Transverse colon (tissue), 4 donors: ENCODE results near the gene SUGCT. TPM values are rescaled to one million over a fixed set of nuclear protein-coding genes. Genes with fewer than 3 reads are reported as not detected.
"Not testable (repeated sequence)": the region's sequence is repeated elsewhere in the genome, so short reads cannot be mapped to it uniquely, and the experiment has no call there.

Experiments used
- DNase-seq: peaks from one replicate; pipeline ENCODE4 v3.0.0-alpha.2; 2019
- H3K27ac ChIP-seq, 4 donors: fragments of 200-600 bp; sonication (generic); 2 replicates each; pipeline ENCODE4 v1.5.1; 2016 to 2018; ENCODE audit warnings: inconsistent platforms in 4 of 4
- H3K27me3 ChIP-seq: fragments of 200-600 bp; sonication (generic); 2 replicates; pipeline ENCODE4 v1.5.1; 2017; ENCODE audit warnings: inconsistent platforms
- H3K36me3 ChIP-seq, 4 donors: fragments of 200-600 bp; sonication (generic); 2 replicates each; pipeline ENCODE4 v1.5.1; 2017 to 2019; ENCODE audit warnings: inconsistent platforms in 4 of 4
- H3K4me1 ChIP-seq, 4 donors: fragments of 200-600 bp; sonication (generic); 2 replicates each; pipeline ENCODE4 v1.5.1; 2017 to 2020; ENCODE audit warnings: inconsistent platforms in 4 of 4
- H3K4me3 ChIP-seq, 4 donors: fragments of 200-600 bp; sonication (generic); 1 replicate in 1 of 4; 2 replicates in 3 of 4; pipeline versions ENCODE4 v1.5.1 to v1.6.1; 2017 to 2019; ENCODE audit warnings: inconsistent platforms in 4 of 4
- H3K9me3 ChIP-seq, 2 donors: fragments of 200-600 bp; sonication (generic); 2 replicates each; pipeline ENCODE4 v1.5.1; 2017 to 2019; ENCODE audit warnings: inconsistent platforms in 2 of 2
- EP300 ChIP-seq: sonication (generic); formaldehyde crosslinking; IDR thresholded peaks from one replicate; pipeline ENCODE4 v1.6.1; 2017; ENCODE audit warnings: antibody characterized with exemption, low read depth
- POLR2A ChIP-seq: fragments of 450-650 bp; IDR thresholded peaks from one replicate; pipeline ENCODE4 v1.6.1; 2016; ENCODE audit warnings: antibody characterized with exemption, mild to moderate bottlenecking, moderate library complexity
- POLR2AphosphoS5 ChIP-seq, 3 donors: sonication (generic); formaldehyde crosslinking; IDR thresholded peaks; one replicate each; pipeline ENCODE4 v1.6.1; 2016; ENCODE audit warnings: antibody characterized with exemption in 3 of 3
- WGBS, 2 donors: methylation state at CpG; one replicate each; pipeline ENCODE4 v1.1.5; 2018; ENCODE audit warnings: low coverage in 1 of 2; 5-methylcytosine and 5-hydroxymethylcytosine counted together
- in situ Hi-C, 4 donors: fragments of 200-750 bp; cut with MboI; loops; one replicate each; pipeline versions ENCODE4 v1.15.0 to v1.15.1; 2017; ENCODE audit warnings: low sequenced_read_pairs in 3 of 4, low pct_ligation_motif_present in 1 of 4, low pct_unique_long_range_greater_than_20kb in 1 of 4
- intact Hi-C: fragments of 100-400 bp; cut with DNase I; formaldehyde crosslinking; loops from one replicate; pipeline ENCODE4 v1.15.1; 2023; ENCODE audit warnings: low total_unique reads
- total RNA-seq, 4 donors: library from RNA; depleted of rRNA; stranded (reverse); fragments of >200 nt; gene quantifications; one replicate each; pipeline ENCODE4 v1.1.0, GENCODE V29; 2016
- TF ChIP-seq, protein P1 (sequence below), 5 experiments: fragments of 200-600 bp in 3 of 5; fragments of 450-650 bp in 2 of 5; sonication (generic) in 3 of 5; IDR thresholded peaks; 1 replicate in 2 of 5; 2 replicates in 3 of 5; pipeline ENCODE4 v1.5.1; 2016 to 2017; ENCODE audit warnings: antibody characterized with exemption in 5 of 5, inconsistent platforms in 3 of 5, mild to moderate bottlenecking in 2 of 5, moderate library complexity in 1 of 5

Gene SUGCT
- total RNA-seq, 4 donors from 2014 or later, result 2.6 to 44.5 (median 15.9) TPM

DNA sequence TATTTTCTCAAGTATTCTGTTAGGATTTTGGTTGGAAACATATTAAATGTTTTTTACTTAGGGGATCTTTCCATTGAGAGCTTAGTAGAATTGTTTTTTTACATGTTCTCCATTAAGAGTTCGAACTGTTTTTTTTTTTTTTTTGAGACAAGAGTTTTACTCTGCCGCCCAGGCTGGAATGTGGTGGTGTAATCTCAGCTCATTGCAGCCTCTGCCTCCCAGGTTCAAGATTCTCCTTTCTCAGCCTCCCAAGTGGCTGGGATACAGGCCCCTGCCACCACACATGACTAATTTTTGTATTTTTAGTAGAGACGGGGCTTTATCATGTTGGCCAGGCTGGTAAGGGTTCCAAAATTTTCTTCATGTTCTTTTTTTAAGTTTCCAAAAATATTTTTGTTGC, 33.6 kb upstream of the SUGCT start:
- in situ Hi-C loops, result no loop called here
- 80 to 87% methylated on average over 1 to 3 of the region's 3 CpGs for WGBS, 2 donors

DNA sequence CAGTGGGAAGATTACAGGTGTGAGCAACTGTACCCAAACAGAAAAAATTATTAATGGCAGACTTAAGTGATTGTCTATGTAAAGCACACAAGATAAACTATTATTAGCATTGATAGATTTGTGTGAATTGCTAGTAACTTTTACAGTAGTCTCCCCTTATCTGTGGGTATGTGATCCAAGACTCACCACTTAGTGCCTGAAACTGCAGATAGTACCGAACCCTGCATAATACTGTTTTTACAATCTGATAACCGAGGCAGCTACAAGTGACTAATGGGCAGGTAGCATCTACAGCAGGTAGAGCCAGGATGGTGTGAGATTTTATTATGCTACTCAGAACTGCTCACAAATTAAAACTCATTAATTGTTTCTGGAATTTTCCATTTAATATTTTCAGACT, 31.9 kb upstream of the SUGCT start:
- intact Hi-C loops (no loop called here), in situ Hi-C loops (no loop called here)
- no peaks in the 10 kb centered on the region for H3K9me3 ChIP-seq
- 88 to 100% methylated on average over 2 of the region's 2 CpGs for WGBS, 2 donors
- H3K27me3 ChIP-seq, result no peaks in the 10 kb centered on the region
- no peak overlapping the region for H3K4me3 ChIP-seq
- DNase-seq, result no peak
- no peak overlapping the region for H3K27ac ChIP-seq
- no peaks in the 10 kb centered on the region for H3K36me3 ChIP-seq
- TF ChIP-seq, protein P1, sequence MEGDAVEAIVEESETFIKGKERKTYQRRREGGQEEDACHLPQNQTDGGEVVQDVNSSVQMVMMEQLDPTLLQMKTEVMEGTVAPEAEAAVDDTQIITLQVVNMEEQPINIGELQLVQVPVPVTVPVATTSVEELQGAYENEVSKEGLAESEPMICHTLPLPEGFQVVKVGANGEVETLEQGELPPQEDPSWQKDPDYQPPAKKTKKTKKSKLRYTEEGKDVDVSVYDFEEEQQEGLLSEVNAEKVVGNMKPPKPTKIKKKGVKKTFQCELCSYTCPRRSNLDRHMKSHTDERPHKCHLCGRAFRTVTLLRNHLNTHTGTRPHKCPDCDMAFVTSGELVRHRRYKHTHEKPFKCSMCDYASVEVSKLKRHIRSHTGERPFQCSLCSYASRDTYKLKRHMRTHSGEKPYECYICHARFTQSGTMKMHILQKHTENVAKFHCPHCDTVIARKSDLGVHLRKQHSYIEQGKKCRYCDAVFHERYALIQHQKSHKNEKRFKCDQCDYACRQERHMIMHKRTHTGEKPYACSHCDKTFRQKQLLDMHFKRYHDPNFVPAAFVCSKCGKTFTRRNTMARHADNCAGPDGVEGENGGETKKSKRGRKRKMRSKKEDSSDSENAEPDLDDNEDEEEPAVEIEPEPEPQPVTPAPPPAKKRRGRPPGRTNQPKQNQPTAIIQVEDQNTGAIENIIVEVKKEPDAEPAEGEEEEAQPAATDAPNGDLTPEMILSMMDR (IDR thresholded peaks at IDR 0.05), result no peak
- no peak for TF ChIP-seq POLR2AphosphoS5 (IDR thresholded peaks at IDR 0.05)
- TF ChIP-seq EP300, result no peak
- TF ChIP-seq POLR2A, result no peak
- peaks cover 0 to 5% (median 2%) of the 10 kb centered on the region in 4 donors for H3K4me1 ChIP-seq

More for the DNA sequence above, 33.6 kb upstream of the SUGCT start:
- Histone ChIP-seq H3K9me3 (no peaks in the 10 kb centered on the region), H3K27me3 (no peaks in the 10 kb centered on the region), H3K36me3 (no peaks in the 10 kb centered on the region), H3K4me1 (peaks cover 0 to 5% (median 2%) of the 10 kb centered on the region in 4 donors), H3K4me3 (no peak overlapping the region), H3K27ac (no peak overlapping the region)
- intact Hi-C loops, result no loop called here
- DNase-seq, result no peak
- no peak for TF ChIP-seq POLR2A
- TF ChIP-seq EP300, result no peak
- TF ChIP-seq, protein P1 (IDR thresholded peaks at IDR 0.05), result no peak
- no peak for TF ChIP-seq POLR2AphosphoS5 (IDR thresholded peaks at IDR 0.05)

DNA sequence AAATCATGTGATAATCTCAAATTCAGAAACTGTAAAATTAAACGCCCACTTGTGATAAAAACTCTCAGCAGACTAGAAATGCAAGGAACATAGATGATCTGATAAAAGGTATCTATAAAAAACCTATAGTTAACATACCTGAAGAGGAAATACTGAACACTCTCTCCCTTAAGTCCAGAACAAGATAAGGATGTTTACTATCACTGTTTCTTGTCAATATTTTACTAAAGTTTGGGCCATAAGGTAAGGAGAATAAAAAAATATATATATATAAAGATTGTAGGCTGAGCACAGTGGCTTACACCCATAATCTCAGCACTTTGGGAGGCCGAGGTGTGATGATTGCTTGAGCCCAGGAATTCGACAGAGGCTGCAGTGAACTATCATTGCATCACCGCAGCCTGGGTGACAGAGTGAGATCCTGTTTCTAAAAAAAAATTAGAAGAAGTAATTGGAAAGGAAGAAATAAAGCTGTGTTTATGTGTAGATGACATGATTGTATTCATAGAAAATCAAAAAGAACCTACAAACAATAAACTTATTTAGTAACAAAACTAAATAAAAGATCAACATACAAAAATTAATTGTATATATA, 28.8 kb upstream of the SUGCT start:
- Histone ChIP-seq H3K4me1 (peaks cover 0 to 5% (median 2%) of the 10 kb centered on the region in 4 donors), H3K27me3 (no peaks in the 10 kb centered on the region), H3K4me3 (no peak overlapping the region), H3K36me3 (no peaks in the 10 kb centered on the region), H3K9me3 (no peaks in the 10 kb centered on the region), H3K27ac (no peak overlapping the region)
- in situ Hi-C loops, result no loop called here
- intact Hi-C loops, result no loop called here
- 38 to 45% methylated on average over 4 of the region's 4 CpGs for WGBS, 2 donors
- no peak for DNase-seq
- no peak for TF ChIP-seq EP300
- TF ChIP-seq POLR2AphosphoS5 (IDR thresholded peaks at IDR 0.05), result no peak
- TF ChIP-seq, protein P1 (IDR thresholded peaks at IDR 0.05), result no peak
- no peak for TF ChIP-seq POLR2A

DNA sequence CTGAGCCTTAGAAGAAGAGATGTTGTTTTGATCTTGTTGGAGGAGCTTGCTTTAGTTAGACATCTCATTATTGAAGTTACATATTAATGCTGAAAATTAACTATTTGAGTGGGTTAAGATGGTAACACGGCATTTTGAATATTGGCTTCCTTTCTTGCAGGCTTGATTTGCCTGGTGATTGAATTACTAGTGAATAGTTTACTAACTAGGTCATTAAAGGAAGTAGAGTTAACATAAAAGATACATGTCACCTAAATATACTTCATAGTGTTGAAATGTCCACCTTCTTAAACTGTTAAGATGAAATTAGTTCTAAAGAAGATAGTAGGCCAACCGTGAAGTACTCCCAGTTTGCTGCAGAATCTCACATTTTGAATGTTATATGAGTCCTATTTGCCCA, 18.9 kb upstream of the SUGCT start:
- Histone ChIP-seq H3K27me3 (no peaks in the 10 kb centered on the region), H3K27ac (no peak overlapping the region), H3K36me3 (no peaks in the 10 kb centered on the region), H3K4me3 (no peak overlapping the region), H3K9me3 (no peaks in the 10 kb centered on the region), H3K4me1 (no peaks in the 10 kb centered on the region)
- in situ Hi-C loops, result no loop called here
- TF ChIP-seq POLR2AphosphoS5 (IDR thresholded peaks at IDR 0.05) (no peak), POLR2A (no peak), EP300 (no peak)
- TF ChIP-seq, protein P1 (IDR thresholded peaks at IDR 0.05), result no peak
- WGBS, 2 donors, result 93 to 97% methylated on average over 2 of the region's 2 CpGs
- DNase-seq, result no peak
- intact Hi-C loops, result no loop called here

DNA sequence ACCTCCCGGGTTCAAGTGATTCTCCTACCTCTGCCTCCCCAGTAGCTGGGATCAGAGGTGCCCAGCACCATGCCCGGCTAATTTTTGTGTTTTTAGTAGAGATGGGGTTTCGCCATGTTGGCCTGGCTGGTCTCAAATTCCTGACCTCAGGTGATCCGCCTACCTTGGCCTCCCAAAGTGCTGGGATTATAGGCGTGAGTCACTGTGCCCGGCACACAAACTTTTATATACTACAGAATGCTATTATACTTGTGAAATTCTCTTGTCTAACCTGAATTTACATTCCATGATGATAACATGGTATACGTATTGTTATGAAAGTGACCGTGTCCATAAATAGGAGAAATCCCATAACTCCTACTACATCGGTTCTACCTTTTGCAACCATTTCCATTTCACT, 17.6 kb upstream of the SUGCT start:
- H3K4me3 ChIP-seq, intact Hi-C loops, H3K9me3 ChIP-seq, H3K36me3 ChIP-seq, in situ Hi-C loops, H3K27me3 ChIP-seq, H3K4me1 ChIP-seq, DNase-seq, H3K27ac ChIP-seq: not testable (repeated sequence)
- WGBS, 2 donors, result 88 to 92% methylated on average over 6 to 9 of the region's 9 CpGs

DNA sequence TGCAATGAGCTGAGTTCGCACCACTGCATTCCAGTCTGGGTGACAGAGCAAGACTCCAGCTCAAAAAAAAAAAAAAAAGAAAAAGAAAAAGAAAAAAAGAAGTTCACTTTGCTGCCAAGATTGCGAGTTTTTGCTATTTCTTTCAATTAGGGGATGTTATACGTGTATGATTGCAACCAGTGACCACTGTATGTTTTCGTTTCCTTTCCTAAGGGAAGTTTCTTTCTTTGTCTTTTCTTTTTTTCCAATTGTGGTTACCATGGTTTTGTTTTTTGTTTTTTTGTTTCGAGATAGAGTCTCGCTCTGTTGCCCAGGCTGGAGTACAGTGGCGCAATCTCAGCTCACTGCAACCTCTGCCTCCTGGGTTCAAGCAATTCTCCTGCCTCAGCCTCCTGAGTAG, 16.6 kb upstream of the SUGCT start:
- H3K27ac ChIP-seq, H3K9me3 ChIP-seq, in situ Hi-C loops, H3K4me1 ChIP-seq, H3K4me3 ChIP-seq, intact Hi-C loops, H3K36me3 ChIP-seq, DNase-seq, H3K27me3 ChIP-seq: not testable (repeated sequence)
- WGBS, 2 donors, result 77 to 84% methylated on average over 6 to 7 of the region's 7 CpGs
